IPS DF 19.7 (cell line): ENCODE results near the gene ANKRD66.

Experiments used
- DNase-seq: peaks from one replicate; pipeline ENCODE4 v3.0.0-alpha.2; 2013; ENCODE audit warnings: low read depth, low spot score

ANKRD66 gene

DNA sequence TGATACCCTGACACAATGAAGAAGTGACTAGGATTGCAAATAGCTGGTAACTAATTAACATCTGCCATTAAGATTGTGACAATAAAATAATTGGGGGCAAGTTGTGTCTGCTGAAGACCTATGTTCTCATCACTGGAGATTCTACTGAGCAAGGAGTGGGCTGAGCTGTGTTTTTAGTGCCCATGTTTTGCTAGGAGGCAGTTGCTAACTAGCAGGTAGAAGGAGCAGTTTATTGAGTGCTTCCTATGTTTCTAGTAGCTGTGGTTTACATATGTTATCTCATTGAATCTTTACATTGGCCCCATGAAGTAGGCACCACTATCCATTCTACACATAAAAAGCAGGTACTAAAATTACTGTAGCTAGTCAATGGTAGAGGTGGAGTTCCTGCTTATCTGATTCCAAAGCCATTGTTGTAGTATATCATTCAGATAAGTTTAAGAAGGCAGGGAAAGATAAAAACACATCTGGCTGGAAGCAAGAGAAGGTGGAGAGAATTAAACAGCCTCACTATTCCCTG is 43.7 kb downstream of the ANKRD66 start:
- DNase-seq, result no peak

GRCh38 chr6:46792635-46793034 is 45.9 kb downstream of the ANKRD66 start:
- no peak for DNase-seq

DNA sequence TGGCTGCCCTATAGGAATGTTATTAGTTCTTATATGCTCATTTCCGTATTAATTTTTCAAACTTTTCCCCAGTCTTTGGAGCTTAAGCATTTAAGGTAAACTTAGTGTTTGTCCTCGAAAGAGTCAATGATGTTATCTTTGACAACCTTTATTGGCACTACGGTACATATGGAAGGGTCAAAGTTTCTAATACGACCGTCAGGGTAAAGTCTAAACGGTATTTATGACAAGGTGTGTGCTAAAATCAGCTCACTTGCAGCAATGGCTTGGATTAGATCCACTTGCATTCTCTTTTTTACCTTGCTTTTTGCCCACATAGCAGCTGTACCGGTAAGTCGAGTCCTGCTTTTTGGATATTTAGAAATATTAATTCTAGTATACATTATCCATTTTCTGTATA is 46.4 kb downstream of the ANKRD66 start, which contains the start of gene MEP1A:
MEP1A (plus strand) TSS at position 252 of the 400 bp plus-strand sequence; CDS start at position 262, 10 bp downstream.
- DNase-seq, result no peak

GRCh38 chr6:46794068-46794467 is 47.3 kb downstream of the ANKRD66 start:
- no peak for DNase-seq

GRCh38 chr6:46795816-46796215 is 49.1 kb downstream of the ANKRD66 start:
- no peak for DNase-seq

GRCh38 chr6:46796848-46797580 is 50.3 kb downstream of the ANKRD66 start:
- DNase-seq, result no peak

DNA sequence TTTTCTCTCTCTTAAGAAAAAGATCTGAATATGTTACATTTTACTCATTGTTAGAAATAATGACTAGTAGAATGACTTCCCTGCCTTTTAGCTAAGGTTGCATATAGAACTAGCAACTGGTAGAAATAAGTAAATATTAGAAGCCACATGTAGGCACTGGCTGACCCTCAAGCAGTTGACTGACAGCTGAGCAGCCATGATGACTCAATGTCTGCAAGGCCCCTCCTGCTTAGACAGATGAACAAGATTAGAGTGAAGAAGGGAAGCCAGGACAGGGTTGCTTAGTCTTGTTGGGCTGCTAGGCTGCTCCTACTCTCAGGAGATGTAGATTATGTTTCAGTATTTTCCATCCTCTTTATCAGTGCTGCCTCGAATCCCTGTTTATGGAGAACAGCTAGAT is 52.9 kb downstream of the ANKRD66 start:
- no peak for DNase-seq

DNA sequence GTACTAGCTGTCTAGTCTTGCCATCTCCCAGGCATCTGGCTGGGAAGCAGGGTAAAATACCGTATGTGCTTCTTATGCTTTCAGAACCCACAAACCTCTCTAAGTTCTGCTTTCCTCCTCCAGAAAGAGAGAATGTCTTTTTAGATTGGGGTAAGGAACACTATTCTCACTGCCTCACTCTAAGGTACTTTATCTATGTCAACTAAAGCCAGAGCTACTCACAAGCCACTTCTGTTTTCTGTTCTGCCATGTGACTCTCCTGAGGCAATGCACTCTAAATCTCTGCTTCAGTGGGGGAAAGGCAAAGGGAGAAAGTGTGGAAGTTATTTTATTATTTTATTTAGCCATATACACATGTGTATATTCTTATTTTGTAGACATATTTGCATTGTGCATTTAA is 62.1 kb downstream of the ANKRD66 start:
- DNase-seq, result no peak
